Neural progenitor cell (in vitro differentiated cells): ENCODE data around the gene ZBTB5. TPM values are rescaled to one million over a fixed set of nuclear protein-coding genes. Genes with fewer than 3 reads are reported as not detected.
A peak's percentile ranks its signal among the peaks of the same experiment; 100 is the strongest.
"Not testable (repeated sequence)": the region's sequence is repeated elsewhere in the genome, so short reads cannot be mapped to it uniquely, and the experiment has no call there.

Experiments
- DNase-seq: peaks from one replicate; pipeline ENCODE4 v3.0.0-alpha.2; 2016; ENCODE audit warnings: low spot score
- H2AFZ ChIP-seq: fragments of 200-600 bp; sonication (generic); replicated peaks from 2 replicates; pipeline ENCODE4 v1.6.1; 2016; ENCODE audit warnings: antibody characterized with exemption
- H3F3A ChIP-seq: fragments of 200-600 bp; sonication (generic); 2 replicates; pipeline ENCODE4 v1.6.1; 2016; ENCODE audit warnings: antibody characterized with exemption, low read depth
- H3K27ac ChIP-seq: fragments of 200-600 bp; sonication (generic); 2 replicates; pipeline ENCODE4 v1.5.1; 2016; ENCODE audit warnings: mild to moderate bottlenecking
- H3K27me3 ChIP-seq: fragments of 200-600 bp; sonication (generic); 2 replicates; pipeline ENCODE4 v1.6.1; 2016; ENCODE audit warnings: mild to moderate bottlenecking, moderate library complexity
- H3K36me3 ChIP-seq: fragments of 200-600 bp; sonication (generic); 2 replicates; pipeline ENCODE4 v1.5.1; 2016
- H3K4me1 ChIP-seq: fragments of 200-600 bp; sonication (generic); 2 replicates; pipeline ENCODE4 v1.6.1; 2016; ENCODE audit warnings: mixed run types
- H3K4me2 ChIP-seq: fragments of 200-600 bp; sonication (generic); 2 replicates; pipeline ENCODE4 v1.6.1; 2016
- H3K4me3 ChIP-seq: fragments of 200-600 bp; sonication (generic); 2 replicates; pipeline ENCODE4 v1.5.1; 2016
- H3K79me2 ChIP-seq: fragments of 200-600 bp; sonication (generic); 2 replicates; pipeline ENCODE4 v1.6.1; 2016; ENCODE audit warnings: low read depth
- H3K9ac ChIP-seq: fragments of 200-600 bp; sonication (generic); 2 replicates; pipeline ENCODE4 v1.6.1; 2016
- H3K9me3 ChIP-seq: fragments of 200-600 bp; sonication (generic); 2 replicates; pipeline ENCODE4 v1.5.1; 2016; ENCODE audit warnings: low read depth
- H4K20me1 ChIP-seq: fragments of 200-600 bp; sonication (generic); 2 replicates; pipeline ENCODE4 v1.6.1; 2016; ENCODE audit warnings: low read depth
- H3K27ac Mint-ChIP-seq: 3 replicates; pipeline ENCODE4 v1.8.0; 2021; ENCODE audit warnings: mixed read lengths
- H3K27me3 Mint-ChIP-seq: 2 replicates; pipeline ENCODE4 v1.8.0; 2022; ENCODE audit warnings: low read depth, mild to moderate bottlenecking, inconsistent platforms, moderate library complexity, mixed read lengths; ENCODE audit not compliant: insufficient read depth
- H3K36me3 Mint-ChIP-seq: 3 replicates; pipeline ENCODE4 v1.8.0; 2021; ENCODE audit warnings: mixed read lengths
- H3K4me1 Mint-ChIP-seq: 3 replicates; pipeline ENCODE4 v1.8.0; 2021; ENCODE audit warnings: mixed read lengths
- H3K4me3 Mint-ChIP-seq: 3 replicates; pipeline ENCODE4 v1.8.0; 2021; ENCODE audit warnings: mild to moderate bottlenecking, moderate library complexity, mixed read lengths
- H3K9me3 Mint-ChIP-seq: 3 replicates; pipeline ENCODE4 v1.8.0; 2020; ENCODE audit warnings: mixed read lengths
- CTCF ChIP-seq: fragments of 200-600 bp; sonication (generic); IDR thresholded peaks from 2 replicates; pipeline ENCODE4 v1.5.1; 2017; ENCODE audit warnings: antibody characterized with exemption, mild to moderate bottlenecking
- EZH2 ChIP-seq: fragments of 200-600 bp; sonication (generic); IDR thresholded peaks from 2 replicates; pipeline ENCODE4 v1.6.1; 2017; ENCODE audit warnings: antibody characterized with exemption, mild to moderate bottlenecking, moderate library complexity
- EZH2phosphoT487 ChIP-seq: fragments of 200-600 bp; sonication (generic); IDR thresholded peaks from 2 replicates; pipeline ENCODE4 v1.6.1; 2017; ENCODE audit warnings: antibody characterized with exemption
- total RNA-seq: library from RNA; depleted of rRNA; stranded (reverse); fragments of >200 nt; gene quantifications from 2 replicates; pipeline ENCODE4 v1.2.3, GENCODE V29; 2015; ENCODE audit warnings: low replicate concordance

The ZBTB5 gene
- total RNA-seq: 24.1 and 24.9 TPM in 2 replicates

- peaks cover 43% of the 10 kb centered on the region for H3K79me2 ChIP-seq
- TF ChIP-seq EZH2phosphoT487: no peak
- no peak for TF ChIP-seq EZH2
- no peak for TF ChIP-seq CTCF
- peak within 1 kb of the TSS; percentile 81 for H2AFZ ChIP-seq
- Mint-ChIP-seq H3K9me3 (no peaks in the 10 kb centered on the region), H3K36me3 (peaks cover 15% of the 10 kb centered on the region), H3K4me1 (peaks cover 29% of the 10 kb centered on the region), H3K27ac (peak within 1 kb of the TSS; percentile 99), H3K27me3 (peaks cover 5% of the 10 kb centered on the region), H3K4me3 (peak within 1 kb of the TSS; percentile 95)
- peak within 1 kb of the TSS; percentile 90 for H3K4me3 ChIP-seq
- no peaks in the 10 kb centered on the region for H3K36me3 ChIP-seq
- H3K9me3 ChIP-seq: no peaks in the 10 kb centered on the region
- H3K27ac ChIP-seq: peak within 1 kb of the TSS; percentile 96
- peak within 1 kb of the TSS; percentile 73 for H3K9ac ChIP-seq
- H3K27me3 ChIP-seq: no peaks in the 10 kb centered on the region
- H3F3A ChIP-seq: peaks cover 37% of the 10 kb centered on the region
- H3K4me1 ChIP-seq: peaks cover 22% of the 10 kb centered on the region
- H4K20me1 ChIP-seq: peaks cover 39% of the 10 kb centered on the region
- DNase-seq: peak; percentile 100
- H3K4me2 ChIP-seq: peak within 1 kb of the TSS; percentile 90
Observed at GRCh38 chr9:37465249-37466036, at the start of gene ZBTB5. TSS of gene ZBTB5 (minus strand) at chr9:37465450. CDS start at chr9:37442551, 22,899 bp downstream.

GRCh38 chr9:37514999-37515398, 49.7 kb upstream of the ZBTB5 start:
- H3K4me1 Mint-ChIP-seq: peaks cover 8% of the 10 kb centered on the region
- Histone ChIP-seq H3K36me3 (no peaks in the 10 kb centered on the region), H3F3A (no peaks in the 10 kb centered on the region), H3K27ac (no peak overlapping the region), H3K9me3 (no peaks in the 10 kb centered on the region), H3K4me2 (no peak overlapping the region), H3K27me3 (no peaks in the 10 kb centered on the region), H3K4me1 (no peaks in the 10 kb centered on the region), H2AFZ (no peak overlapping the region), H3K79me2 (no peaks in the 10 kb centered on the region), H3K4me3 (no peak overlapping the region), H4K20me1 (no peaks in the 10 kb centered on the region), H3K9ac (no peak overlapping the region)
- no peaks in the 10 kb centered on the region for H3K9me3 Mint-ChIP-seq
- H3K27ac Mint-ChIP-seq: no peak overlapping the region
- no peaks in the 10 kb centered on the region for H3K27me3 Mint-ChIP-seq
- TF ChIP-seq EZH2 (no peak), EZH2phosphoT487 (no peak), CTCF (no peak)
- peaks cover 19% of the 10 kb centered on the region for H3K36me3 Mint-ChIP-seq
- no peak overlapping the region for H3K4me3 Mint-ChIP-seq
- DNase-seq: no peak

GRCh38 chr9:37514415-37514814, 49.2 kb upstream of the ZBTB5 start:
- H3K36me3 Mint-ChIP-seq: peaks cover 19% of the 10 kb centered on the region
- not testable (repeated sequence) for H3K27me3 Mint-ChIP-seq

GRCh38 chr9:37512437-37512836, 47.2 kb upstream of the ZBTB5 start:
- Histone ChIP-seq H3K9ac (no peak overlapping the region), H3K36me3 (no peaks in the 10 kb centered on the region), H3K4me3 (no peak overlapping the region), H2AFZ (no peak overlapping the region), H3K27ac (no peak overlapping the region), H3K79me2 (no peaks in the 10 kb centered on the region), H3F3A (no peaks in the 10 kb centered on the region), H3K4me2 (no peak overlapping the region), H4K20me1 (no peaks in the 10 kb centered on the region), H3K9me3 (no peaks in the 10 kb centered on the region), H3K4me1 (no peaks in the 10 kb centered on the region), H3K27me3 (no peaks in the 10 kb centered on the region)
- Mint-ChIP-seq H3K36me3 (peaks cover 17% of the 10 kb centered on the region), H3K4me1 (peaks cover 8% of the 10 kb centered on the region), H3K27me3 (no peaks in the 10 kb centered on the region), H3K9me3 (no peaks in the 10 kb centered on the region), H3K4me3 (no peak overlapping the region), H3K27ac (peak overlapping the region; percentile 69)
- no peak for DNase-seq
- TF ChIP-seq EZH2phosphoT487: no peak
- no peak for TF ChIP-seq EZH2
- no peak for TF ChIP-seq CTCF

More at GRCh38 chr9:37514415-37514814, 49.2 kb upstream of the ZBTB5 start:
- not testable (repeated sequence) for H3K36me3 ChIP-seq, H3K79me2 ChIP-seq, H3K27ac ChIP-seq, H3K4me3 ChIP-seq, H3K4me1 Mint-ChIP-seq, H3K4me1 ChIP-seq, H3K4me3 Mint-ChIP-seq, H3K27ac Mint-ChIP-seq, H2AFZ ChIP-seq, H3K9me3 ChIP-seq, H3F3A ChIP-seq, H3K9ac ChIP-seq, H3K27me3 ChIP-seq, DNase-seq, H4K20me1 ChIP-seq, H3K4me2 ChIP-seq, H3K9me3 Mint-ChIP-seq
